GM12872 (cell line): ENCODE data around the gene KCTD16.
A peak's percentile ranks its signal among the peaks of the same experiment; 100 is the strongest.

Experiments used
- TF ChIP-seq, protein P1 (sequence below): IDR thresholded peaks from 3 replicates; pipeline ENCODE4 v1.5.1; 2011; ENCODE audit warnings: low read depth, mild to moderate bottlenecking, low read length, moderate library complexity; ENCODE audit not compliant: insufficient read depth

KCTD16 gene

DNA sequence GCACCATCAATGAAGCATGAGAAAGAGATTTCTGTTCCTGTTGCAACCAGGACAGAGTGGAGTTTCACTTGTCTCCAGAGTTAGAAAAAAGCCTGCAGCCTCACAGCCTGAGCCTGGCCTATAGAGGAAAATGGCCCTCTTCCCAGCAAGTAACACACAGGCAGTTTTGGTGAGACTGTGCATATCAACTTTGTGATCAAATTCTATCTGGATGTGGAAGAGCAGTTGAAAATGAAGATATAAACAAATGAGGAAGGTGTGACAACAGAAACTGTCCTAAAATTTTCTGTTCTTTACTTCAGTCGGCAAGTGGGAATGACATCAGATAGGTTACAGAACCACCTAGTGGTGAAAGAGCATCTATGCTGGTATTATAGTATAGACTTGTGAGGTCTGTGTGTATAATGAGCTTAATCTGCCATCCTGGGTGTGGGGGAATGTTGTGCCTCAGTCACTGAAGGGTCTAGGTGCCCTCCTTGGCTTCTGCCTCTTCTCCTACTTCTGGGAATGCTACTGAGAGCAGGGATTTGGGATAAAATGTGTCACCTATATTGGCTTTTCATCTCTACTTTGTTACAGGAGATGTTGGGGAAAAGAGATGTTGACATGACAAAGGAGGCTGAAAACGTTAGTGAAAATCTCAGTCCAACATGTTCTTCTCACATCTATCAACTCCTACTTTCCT lies 28.4 kb upstream of the KCTD16 start:
- TF ChIP-seq, protein P1, sequence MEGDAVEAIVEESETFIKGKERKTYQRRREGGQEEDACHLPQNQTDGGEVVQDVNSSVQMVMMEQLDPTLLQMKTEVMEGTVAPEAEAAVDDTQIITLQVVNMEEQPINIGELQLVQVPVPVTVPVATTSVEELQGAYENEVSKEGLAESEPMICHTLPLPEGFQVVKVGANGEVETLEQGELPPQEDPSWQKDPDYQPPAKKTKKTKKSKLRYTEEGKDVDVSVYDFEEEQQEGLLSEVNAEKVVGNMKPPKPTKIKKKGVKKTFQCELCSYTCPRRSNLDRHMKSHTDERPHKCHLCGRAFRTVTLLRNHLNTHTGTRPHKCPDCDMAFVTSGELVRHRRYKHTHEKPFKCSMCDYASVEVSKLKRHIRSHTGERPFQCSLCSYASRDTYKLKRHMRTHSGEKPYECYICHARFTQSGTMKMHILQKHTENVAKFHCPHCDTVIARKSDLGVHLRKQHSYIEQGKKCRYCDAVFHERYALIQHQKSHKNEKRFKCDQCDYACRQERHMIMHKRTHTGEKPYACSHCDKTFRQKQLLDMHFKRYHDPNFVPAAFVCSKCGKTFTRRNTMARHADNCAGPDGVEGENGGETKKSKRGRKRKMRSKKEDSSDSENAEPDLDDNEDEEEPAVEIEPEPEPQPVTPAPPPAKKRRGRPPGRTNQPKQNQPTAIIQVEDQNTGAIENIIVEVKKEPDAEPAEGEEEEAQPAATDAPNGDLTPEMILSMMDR: peak; percentile 74

DNA sequence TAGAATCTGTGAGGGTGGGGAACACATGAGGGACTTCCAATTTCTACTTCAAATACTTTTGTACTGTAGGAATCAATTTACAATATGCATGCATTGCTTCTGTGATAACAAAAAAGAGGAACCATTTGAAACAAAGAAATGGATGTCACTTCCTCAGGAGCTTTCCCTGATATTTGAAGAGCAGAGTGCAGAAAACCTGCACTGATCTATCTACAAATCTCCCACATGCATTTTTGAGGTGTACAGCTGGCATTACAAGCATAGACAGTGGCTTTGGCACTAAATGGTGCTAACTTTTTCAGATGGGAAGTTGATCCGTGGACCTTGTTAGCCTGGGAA lies 27.9 kb upstream of the KCTD16 start:
- TF ChIP-seq, protein P1: no peak

DNA sequence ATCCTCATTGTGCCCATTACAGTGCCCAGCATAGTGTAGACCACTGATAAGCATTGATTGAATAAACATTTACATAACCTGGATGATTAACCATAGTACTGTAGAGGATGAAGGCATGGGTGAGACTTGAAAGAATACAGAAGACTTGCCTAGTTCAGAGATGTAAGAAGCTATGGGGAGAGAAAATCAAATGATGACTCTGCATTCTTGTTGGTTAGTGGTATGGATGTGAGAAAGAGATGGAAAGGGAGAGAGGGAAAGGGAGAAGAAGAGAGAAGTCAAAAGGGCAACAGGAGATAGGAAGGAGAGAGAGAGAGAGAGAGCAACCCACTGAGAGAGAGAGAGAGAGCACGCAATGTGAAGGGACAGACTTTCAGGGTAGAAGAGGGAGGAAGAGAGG lies 27.0 kb upstream of the KCTD16 start:
- TF ChIP-seq, protein P1: no peak

DNA sequence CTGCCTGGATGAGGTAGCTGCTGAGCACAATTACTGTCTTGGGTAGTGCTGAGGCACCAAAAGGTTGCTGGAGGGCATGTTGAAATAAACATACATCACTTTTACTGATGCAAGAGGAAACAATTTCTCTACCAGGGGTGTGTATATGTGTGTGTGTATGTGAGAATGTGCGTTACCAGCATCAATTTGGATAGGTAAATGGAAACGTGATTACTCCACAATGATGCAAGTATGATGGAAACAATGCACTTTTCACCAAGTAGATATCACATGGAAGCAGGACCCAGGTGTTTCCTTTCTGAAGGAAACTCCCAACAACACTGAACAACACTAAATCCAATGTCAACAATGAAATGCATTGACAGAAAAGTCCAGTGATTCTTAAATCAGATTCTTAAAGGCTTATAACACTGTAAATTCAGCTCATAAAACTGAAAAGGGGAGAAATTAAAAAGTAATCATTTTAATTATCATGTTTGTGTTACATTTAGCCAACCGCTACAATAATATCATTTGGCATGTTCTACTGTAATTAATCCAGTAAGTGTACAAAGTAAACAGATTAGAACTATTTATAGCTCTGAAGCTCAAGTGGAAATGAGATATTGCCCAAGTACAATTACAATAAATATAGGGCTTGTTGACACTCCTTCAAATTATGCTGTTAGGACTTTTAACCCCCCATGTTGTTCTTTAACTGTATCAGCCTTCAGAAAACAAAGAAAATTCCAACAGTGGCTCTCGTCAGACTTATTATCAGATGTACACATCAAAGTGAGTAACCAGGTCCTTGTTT lies 25.5 kb upstream of the KCTD16 start:
- TF ChIP-seq, protein P1: no peak

DNA sequence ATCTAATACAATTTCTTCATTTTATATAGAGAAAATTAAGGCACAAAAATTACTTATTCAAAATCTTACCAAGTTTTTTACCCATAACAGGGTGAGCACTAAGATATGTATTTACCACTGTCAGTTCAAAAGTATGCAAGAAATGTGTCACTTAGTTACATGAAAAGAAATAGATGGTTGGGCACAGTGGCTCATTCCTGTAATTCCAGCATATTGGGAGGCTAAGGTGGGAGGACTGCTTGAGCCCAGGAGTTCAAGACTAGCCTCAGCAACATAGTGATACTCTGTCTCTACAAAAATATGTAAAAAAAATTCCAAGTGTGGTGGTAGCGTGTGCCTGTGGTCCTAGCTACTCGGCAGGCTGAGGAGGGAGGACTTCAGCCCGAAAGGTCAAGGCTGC lies 19.6 kb upstream of the KCTD16 start:
- TF ChIP-seq, protein P1: no peak

DNA sequence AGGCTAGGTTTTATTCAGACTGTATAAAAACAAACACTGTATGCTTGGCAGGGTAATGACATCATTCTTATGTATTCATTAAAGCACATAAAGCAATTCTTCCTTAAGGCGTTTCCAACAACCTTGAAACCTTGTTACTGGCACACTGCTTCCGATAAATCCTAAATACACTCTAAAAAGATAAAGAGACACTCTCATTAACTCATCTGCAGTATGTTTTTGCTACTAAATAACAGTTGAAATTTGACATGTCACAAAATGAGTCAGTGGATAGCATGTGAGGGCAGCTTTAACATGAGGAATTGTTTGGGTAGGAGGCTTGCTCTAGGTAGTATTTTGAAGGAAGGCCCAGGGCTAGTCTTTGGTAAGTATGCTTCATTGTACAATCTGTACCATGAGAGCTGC lies 13.9 kb upstream of the KCTD16 start:
- TF ChIP-seq, protein P1: no peak

DNA sequence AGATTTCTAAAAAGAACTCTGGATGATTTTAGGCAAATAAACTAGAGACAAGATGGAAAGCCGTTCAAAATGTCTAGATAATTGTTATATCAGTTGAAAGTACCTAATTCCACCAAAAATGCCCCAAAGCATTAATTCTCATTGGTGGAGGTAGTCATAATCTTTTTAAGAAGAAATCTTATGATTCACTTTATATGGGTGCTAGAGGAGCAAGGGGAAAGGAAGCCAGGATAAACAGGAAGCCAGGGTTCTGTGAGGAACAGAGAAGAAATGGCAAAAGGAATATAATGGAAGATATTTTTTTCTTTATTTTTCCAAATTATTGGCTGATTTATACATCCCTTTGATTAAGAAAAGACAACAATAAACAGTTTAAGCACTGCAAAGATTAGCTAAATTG lies 8.0 kb upstream of the KCTD16 start:
- TF ChIP-seq, protein P1: no peak
